A549 (cell line): ENCODE results near the gene S100A11. TPM values are rescaled to one million over a fixed set of nuclear protein-coding genes. Genes with fewer than 3 reads are reported as not detected.

Experiments
- ATAC-seq, 2 experiments: fragments of 200-7000 bp in 1 of 2; fragments of >200 bp in 1 of 2; cut with Nextera tagmentation in 1 of 2; cut with Tn5 transposase in 1 of 2; 3 replicates each; pipeline versions ENCODE4 v1.8.0 to v1.9.1; 2018 to 2020; ENCODE audit warnings: mild to moderate bottlenecking in 1 of 2, moderate library complexity in 1 of 2
- CTCF ChIA-PET: fragments of 300-600 bp; sonication (Branson Sonifier 250); formaldehyde crosslinking; extraction: SDS; loops from one replicate; lab custom pipeline; 2021; ENCODE audit warnings: antibody characterized with exemption, inconsistent platforms; lab: Yijun Ruan, JAX
- POLR2A ChIA-PET: fragments of 350-600 bp; formaldehyde crosslinking; extraction: SDS; loops from one replicate; lab custom pipeline; 2021; ENCODE audit warnings: antibody characterized with exemption, inconsistent platforms; lab: Yijun Ruan, JAX
- DNase-seq, 2 experiments: peaks; one replicate each; pipeline versions ENCODE4 v3.0.0 to v3.0.0-alpha.2; 2011 to 2016; ENCODE audit warnings: low read depth in 1 of 2, low spot score in 1 of 2
- FAIRE-seq: peaks from 2 replicates; lab custom pipeline; 2011; peaks lifted over from hg19 to GRCh38; lab: Jason Lieb, UNC
- H3K27ac ChIP-seq, 2 experiments: fragments of >200 bp; sonication (Bioruptor Twin); formaldehyde crosslinking; 3 replicates each; pipeline ENCODE4 v1.5.1; 2016 to 2017
- H3K4me1 ChIP-seq: fragments of >200 bp; sonication (Bioruptor Twin); formaldehyde crosslinking; 3 replicates; pipeline ENCODE4 v1.6.1; 2016
- H3K4me2 ChIP-seq: fragments of >200 bp; sonication (Bioruptor Twin); formaldehyde crosslinking; 3 replicates; pipeline ENCODE4 v1.6.1; 2016
- H3K4me3 ChIP-seq: fragments of >200 bp; sonication (Bioruptor Twin); formaldehyde crosslinking; 3 replicates; pipeline ENCODE4 v1.5.1; 2016
- H3K9me3 ChIP-seq: fragments of >200 bp; sonication (Bioruptor Twin); formaldehyde crosslinking; 3 replicates; pipeline ENCODE4 v1.6.1; 2016
- CBX2 ChIP-seq: fragments of 200-600 bp; sonication (generic); IDR thresholded peaks from 2 replicates; pipeline ENCODE4 v1.6.1; 2016; ENCODE audit warnings: low read depth, mild to moderate bottlenecking, borderline replicate concordance
- CBX8 ChIP-seq: fragments of 200-600 bp; sonication (generic); IDR thresholded peaks from 2 replicates; pipeline ENCODE4 v1.6.1; 2016
- CHD4 ChIP-seq: fragments of 200-600 bp; sonication (generic); IDR thresholded peaks from 2 replicates; pipeline ENCODE4 v1.6.1; 2016; ENCODE audit warnings: antibody characterized with exemption, mild to moderate bottlenecking, borderline replicate concordance
- EHMT2 ChIP-seq: fragments of 200-600 bp; sonication (generic); IDR thresholded peaks from 2 replicates; pipeline ENCODE4 v1.6.1; 2016; ENCODE audit warnings: antibody characterized with exemption, low read depth, mild to moderate bottlenecking, moderate library complexity
- ESRRA ChIP-seq: fragments of 150-350 bp; IDR thresholded peaks from 2 replicates; pipeline ENCODE4 v1.6.1; 2014; ENCODE audit warnings: mild to moderate bottlenecking, low read length, borderline replicate concordance
- FOSB ChIP-seq: fragments of 250-450 bp; sonication (Bioruptor Pico); IDR thresholded peaks from 2 replicates; pipeline ENCODE4 v1.5.0; 2020; ENCODE audit warnings: mild to moderate bottlenecking, moderate library complexity
- HEYL ChIP-seq: fragments of 250-450 bp; sonication (Bioruptor Pico); IDR thresholded peaks from 2 replicates; pipeline ENCODE4 v1.8.0; 2021; ENCODE audit warnings: mild to moderate bottlenecking, moderate library complexity
- HMGXB4 ChIP-seq: fragments of 250-450 bp; sonication (Bioruptor Pico); IDR thresholded peaks from 2 replicates; pipeline ENCODE4 v1.5.0; 2021; ENCODE audit warnings: mild to moderate bottlenecking, moderate library complexity, borderline replicate concordance
- HOXA7 ChIP-seq: fragments of 250-450 bp; sonication (Bioruptor Pico); IDR thresholded peaks from 2 replicates; pipeline ENCODE4 v1.5.0; 2020; ENCODE audit warnings: mild to moderate bottlenecking, moderate library complexity
- KDM1A ChIP-seq: fragments of 200-600 bp; sonication (generic); IDR thresholded peaks from 2 replicates; pipeline ENCODE4 v1.6.1; 2016; ENCODE audit warnings: low read depth, mild to moderate bottlenecking
- MAFK ChIP-seq: fragments of 450-650 bp; IDR thresholded peaks from 2 replicates; pipeline ENCODE4 v1.6.1; 2014; ENCODE audit not compliant: partially characterized antibody
- NFE2L2 ChIP-seq: fragments of 150-350 bp; conservative IDR thresholded peaks from 2 replicates; pipeline ENCODE4 v1.6.1; 2014; ENCODE audit warnings: low read length
- POLR2A ChIP-seq: IDR thresholded peaks from 2 replicates; pipeline ENCODE4 v1.6.1; 2012; ENCODE audit warnings: mild to moderate bottlenecking, low read length
- POLR2AphosphoS2 ChIP-seq: conservative IDR thresholded peaks from 2 replicates; pipeline ENCODE4 v1.6.1; 2012; ENCODE audit warnings: low read length, improper control_type of control experiment, inconsistent platforms
- RAD21 ChIP-seq, 2 experiments: fragments of >200 bp in 1 of 2; sonication (Bioruptor Twin) in 1 of 2; formaldehyde crosslinking in 1 of 2; IDR thresholded peaks in 1 of 2; conservative IDR thresholded peaks in 1 of 2; 2 replicates in 1 of 2; 3 replicates in 1 of 2; pipeline ENCODE4 v1.6.1; 2012 to 2018; ENCODE audit warnings: inconsistent platforms in 1 of 2
- RFX5 ChIP-seq: fragments of 450-650 bp; IDR thresholded peaks from 2 replicates; pipeline ENCODE4 v1.7.1; 2014; ENCODE audit warnings: antibody characterized with exemption, mild to moderate bottlenecking, moderate library complexity
- RNF2 ChIP-seq: fragments of 200-600 bp; sonication (generic); IDR thresholded peaks from 2 replicates; pipeline ENCODE4 v1.6.1; 2016; ENCODE audit warnings: low read depth, mild to moderate bottlenecking, antibody characterized with exemption, moderate library complexity, borderline replicate concordance
- SREBF2 ChIP-seq: fragments of 450-650 bp; IDR thresholded peaks from 2 replicates; pipeline ENCODE4 v1.6.1; 2014; ENCODE audit warnings: mild to moderate bottlenecking, moderate library complexity
- TFCP2L1 ChIP-seq: fragments of 250-450 bp; sonication (Bioruptor Pico); IDR thresholded peaks from 2 replicates; pipeline ENCODE4 v1.5.0; 2021; ENCODE audit warnings: mild to moderate bottlenecking
- ZSCAN20 ChIP-seq: fragments of 250-450 bp; sonication (Bioruptor Pico); IDR thresholded peaks from 2 replicates; pipeline ENCODE4 v1.8.0; 2022; ENCODE audit warnings: mild to moderate bottlenecking, moderate library complexity
- WGBS: methylation state at CpG from one replicate; pipeline ENCODE4 v1.1.6; 2017; ENCODE audit errors: missing lambda C conversion rate; 5-methylcytosine and 5-hydroxymethylcytosine counted together
- polyA plus RNA-seq, 4 experiments: library from polyadenylated mRNA; depleted of rRNA in 3 of 4; stranded (reverse); fragments of >200 nt; fragmentation: RNase III in 1 of 4; extraction: RNeasy Plus Mini Kit Qiagen cat#74134 plus additional on column Dnase treatment in 1 of 4; gene quantifications; 2 replicates in 3 of 4; 3 replicates in 1 of 4; pipeline ENCODE4 v1.2.3, GENCODE V29; 2011 to 2017
- TF ChIP-seq, protein P1 (sequence below): fragments of 200-600 bp; sonication (generic); IDR thresholded peaks from 2 replicates; pipeline ENCODE4 v1.6.1; 2016; ENCODE audit warnings: antibody characterized with exemption, mild to moderate bottlenecking, moderate library complexity
- TF ChIP-seq, protein P2 (sequence below): IDR thresholded peaks from 2 replicates; pipeline ENCODE4 v1.6.1; 2012
- TF ChIP-seq, protein P3 (sequence below): fragments of 250-450 bp; sonication (Bioruptor Pico); IDR thresholded peaks from 2 replicates; pipeline ENCODE4 v1.5.0; 2020; ENCODE audit warnings: low read depth, mild to moderate bottlenecking, moderate library complexity
- TF ChIP-seq, protein P4 (sequence below): fragments of 450-650 bp; IDR thresholded peaks from 2 replicates; pipeline ENCODE4 v1.6.1; 2014; ENCODE audit warnings: antibody characterized with exemption

Gene S100A11
- polyA plus RNA-seq, 2 of the 4 experiments (the other 2 are of a cell fraction): 671 to 1,531 TPM

- TF ChIP-seq, protein P1, sequence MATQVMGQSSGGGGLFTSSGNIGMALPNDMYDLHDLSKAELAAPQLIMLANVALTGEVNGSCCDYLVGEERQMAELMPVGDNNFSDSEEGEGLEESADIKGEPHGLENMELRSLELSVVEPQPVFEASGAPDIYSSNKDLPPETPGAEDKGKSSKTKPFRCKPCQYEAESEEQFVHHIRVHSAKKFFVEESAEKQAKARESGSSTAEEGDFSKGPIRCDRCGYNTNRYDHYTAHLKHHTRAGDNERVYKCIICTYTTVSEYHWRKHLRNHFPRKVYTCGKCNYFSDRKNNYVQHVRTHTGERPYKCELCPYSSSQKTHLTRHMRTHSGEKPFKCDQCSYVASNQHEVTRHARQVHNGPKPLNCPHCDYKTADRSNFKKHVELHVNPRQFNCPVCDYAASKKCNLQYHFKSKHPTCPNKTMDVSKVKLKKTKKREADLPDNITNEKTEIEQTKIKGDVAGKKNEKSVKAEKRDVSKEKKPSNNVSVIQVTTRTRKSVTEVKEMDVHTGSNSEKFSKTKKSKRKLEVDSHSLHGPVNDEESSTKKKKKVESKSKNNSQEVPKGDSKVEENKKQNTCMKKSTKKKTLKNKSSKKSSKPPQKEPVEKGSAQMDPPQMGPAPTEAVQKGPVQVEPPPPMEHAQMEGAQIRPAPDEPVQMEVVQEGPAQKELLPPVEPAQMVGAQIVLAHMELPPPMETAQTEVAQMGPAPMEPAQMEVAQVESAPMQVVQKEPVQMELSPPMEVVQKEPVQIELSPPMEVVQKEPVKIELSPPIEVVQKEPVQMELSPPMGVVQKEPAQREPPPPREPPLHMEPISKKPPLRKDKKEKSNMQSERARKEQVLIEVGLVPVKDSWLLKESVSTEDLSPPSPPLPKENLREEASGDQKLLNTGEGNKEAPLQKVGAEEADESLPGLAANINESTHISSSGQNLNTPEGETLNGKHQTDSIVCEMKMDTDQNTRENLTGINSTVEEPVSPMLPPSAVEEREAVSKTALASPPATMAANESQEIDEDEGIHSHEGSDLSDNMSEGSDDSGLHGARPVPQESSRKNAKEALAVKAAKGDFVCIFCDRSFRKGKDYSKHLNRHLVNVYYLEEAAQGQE: no peak
- TF ChIP-seq RFX5 (no peak), ZSCAN20 (no peak), MAFK (no peak), CBX8 (no peak), HMGXB4 (CRISPR knock-in tag) (no peak), CHD4 (no peak), POLR2A (no peak)
- TF ChIP-seq, protein P2, sequence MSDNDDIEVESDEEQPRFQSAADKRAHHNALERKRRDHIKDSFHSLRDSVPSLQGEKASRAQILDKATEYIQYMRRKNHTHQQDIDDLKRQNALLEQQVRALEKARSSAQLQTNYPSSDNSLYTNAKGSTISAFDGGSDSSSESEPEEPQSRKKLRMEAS: peak; percentile 75
Measured at GRCh38 chr1:152034654-152035538, 1.9 kb downstream of the S100A11 start (continued).

- peak; percentile 35 to 57 for ATAC-seq
Measured at GRCh38 chr1:152034324-152034653, 2.5 kb downstream of the S100A11 start.

GRCh38 chr1:152029929-152030211 is 6.9 kb downstream of the S100A11 start:
- Histone ChIP-seq H3K4me3 (no peak overlapping the region), H3K9me3 (no peaks in the 10 kb centered on the region), H3K27ac (peak overlapping the region; percentile 57 to 77; a peak in 4 of 6 replicates), H3K4me2 (no peak overlapping the region), H3K4me1 (peaks cover 35% of the 10 kb centered on the region)
- peak; percentile 42; the same call in 1 of the 2 replicates for TF ChIP-seq HOXA7 (CRISPR knock-in tag)
- TF ChIP-seq TFCP2L1 (CRISPR knock-in tag): no peak
- no peak for TF ChIP-seq SREBF2
- TF ChIP-seq, protein P3, sequence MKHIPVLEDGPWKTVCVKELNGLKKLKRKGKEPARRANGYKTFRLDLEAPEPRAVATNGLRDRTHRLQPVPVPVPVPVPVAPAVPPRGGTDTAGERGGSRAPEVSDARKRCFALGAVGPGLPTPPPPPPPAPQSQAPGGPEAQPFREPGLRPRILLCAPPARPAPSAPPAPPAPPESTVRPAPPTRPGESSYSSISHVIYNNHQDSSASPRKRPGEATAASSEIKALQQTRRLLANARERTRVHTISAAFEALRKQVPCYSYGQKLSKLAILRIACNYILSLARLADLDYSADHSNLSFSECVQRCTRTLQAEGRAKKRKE (CRISPR knock-in tag): no peak
- TF ChIP-seq CBX8: no peak
- TF ChIP-seq ZSCAN20: no peak
- no peak for TF ChIP-seq RAD21 (conservative IDR thresholded peaks at IDR 0.05 in 1 of 2, IDR thresholded peaks at IDR 0.05 in 1 of 2)
- no peak for TF ChIP-seq NFE2L2
- TF ChIP-seq KDM1A: no peak
- TF ChIP-seq EHMT2: no peak
- peak; percentile 68 for TF ChIP-seq FOSB (CRISPR knock-in tag)
- TF ChIP-seq HEYL (CRISPR knock-in tag): no peak
- TF ChIP-seq RNF2: no peak
- TF ChIP-seq POLR2AphosphoS2: no peak
- TF ChIP-seq ESRRA: no peak
- no peak for DNase-seq
- FAIRE-seq: no peak
- CTCF ChIA-PET: interaction anchor here (0.7 to 2.4 kb wide), 9 partner anchors 8 to 111 kb away, joined by 3 to 10 read pairs (median 3); no protein-coding TSS in a partner anchor
- POLR2A ChIA-PET: no interaction called here
- no peak for ATAC-seq
- 91% methylated on average over 4 of the region's 4 CpGs for WGBS

More at GRCh38 chr1:152034324-152034653, 2.5 kb downstream of the S100A11 start:
- TF ChIP-seq CBX2 (no peak), MAFK (peak; percentile 16)
- TF ChIP-seq, protein P4, sequence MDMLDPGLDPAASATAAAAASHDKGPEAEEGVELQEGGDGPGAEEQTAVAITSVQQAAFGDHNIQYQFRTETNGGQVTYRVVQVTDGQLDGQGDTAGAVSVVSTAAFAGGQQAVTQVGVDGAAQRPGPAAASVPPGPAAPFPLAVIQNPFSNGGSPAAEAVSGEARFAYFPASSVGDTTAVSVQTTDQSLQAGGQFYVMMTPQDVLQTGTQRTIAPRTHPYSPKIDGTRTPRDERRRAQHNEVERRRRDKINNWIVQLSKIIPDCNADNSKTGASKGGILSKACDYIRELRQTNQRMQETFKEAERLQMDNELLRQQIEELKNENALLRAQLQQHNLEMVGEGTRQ: no peak
- H3K4me1 ChIP-seq: peaks cover 36% of the 10 kb centered on the region
- 3% methylated on average over 1 of the region's 1 CpG for WGBS
- ChIA-PET POLR2A (interaction anchor here (1.0 to 4.5 kb wide), 7 partner anchors 13 to 424 kb away, joined by 3 to 118 read pairs (median 5); partner anchors contain the start of gene THEM4), CTCF (interaction anchor here (0.7 to 5.5 kb wide), 29 partner anchors 9 to 424 kb away, joined by 3 to 68 read pairs (median 7); partner anchors contain the start of gene THEM4)
- no peaks in the 10 kb centered on the region for H3K9me3 ChIP-seq
- peak overlapping the region; percentile 78 for H3K4me3 ChIP-seq
- no peak for FAIRE-seq
- H3K4me2 ChIP-seq: peak overlapping the region; percentile 99
- DNase-seq: no peak
- H3K27ac ChIP-seq: peak overlapping the region; percentile 98 to 100
